Transverse colon (tissue), 3 donors: ENCODE data around the gene ARHGAP10.

Source experiments
- CTCF ChIP-seq, 5 experiments: fragments of 200-600 bp in 3 of 5; fragments of 450-650 bp in 2 of 5; sonication (generic) in 3 of 5; IDR thresholded peaks; 1 replicate in 2 of 5; 2 replicates in 3 of 5; pipeline ENCODE4 v1.5.1; 2016 to 2017; ENCODE audit warnings: antibody characterized with exemption in 5 of 5, inconsistent platforms in 3 of 5, mild to moderate bottlenecking in 2 of 5, moderate library complexity in 1 of 5
- EP300 ChIP-seq: sonication (generic); formaldehyde crosslinking; IDR thresholded peaks from one replicate; pipeline ENCODE4 v1.6.1; 2017; ENCODE audit warnings: antibody characterized with exemption, low read depth

- TF ChIP-seq CTCF (IDR thresholded peaks at IDR 0.05) (no peak), EP300 (no peak)
Measured at GRCh38 chr4:147813973-147814372, 82.1 kb downstream of the ARHGAP10 start.
